HG02610 (cell line): ENCODE measurements around the gene ATP9B.

Experiments
- ATAC-seq: cut with Tn5 transposase; IDR thresholded peaks from one replicate; pipeline ENCODE4 v1.9.1; 2021; ENCODE audit warnings: mild to moderate bottlenecking, moderate library complexity; ENCODE audit not compliant: unreplicated experiment

The ATP9B gene

GRCh38 chr18:79377187-79377891 is 308.1 kb downstream of the ATP9B start:
- ATAC-seq: no peak

- peak; percentile 60 for ATAC-seq
These were observed 309.5 kb downstream of the ATP9B start for GRCh38 chr18:79378536-79379250.

- no peak for ATAC-seq
These were observed 310.2 kb downstream of the ATP9B start for GRCh38 chr18:79379251-79379905.

- ATAC-seq: no peak
These were observed 311.0 kb downstream of the ATP9B start for GRCh38 chr18:79379931-79380815.

DNA sequence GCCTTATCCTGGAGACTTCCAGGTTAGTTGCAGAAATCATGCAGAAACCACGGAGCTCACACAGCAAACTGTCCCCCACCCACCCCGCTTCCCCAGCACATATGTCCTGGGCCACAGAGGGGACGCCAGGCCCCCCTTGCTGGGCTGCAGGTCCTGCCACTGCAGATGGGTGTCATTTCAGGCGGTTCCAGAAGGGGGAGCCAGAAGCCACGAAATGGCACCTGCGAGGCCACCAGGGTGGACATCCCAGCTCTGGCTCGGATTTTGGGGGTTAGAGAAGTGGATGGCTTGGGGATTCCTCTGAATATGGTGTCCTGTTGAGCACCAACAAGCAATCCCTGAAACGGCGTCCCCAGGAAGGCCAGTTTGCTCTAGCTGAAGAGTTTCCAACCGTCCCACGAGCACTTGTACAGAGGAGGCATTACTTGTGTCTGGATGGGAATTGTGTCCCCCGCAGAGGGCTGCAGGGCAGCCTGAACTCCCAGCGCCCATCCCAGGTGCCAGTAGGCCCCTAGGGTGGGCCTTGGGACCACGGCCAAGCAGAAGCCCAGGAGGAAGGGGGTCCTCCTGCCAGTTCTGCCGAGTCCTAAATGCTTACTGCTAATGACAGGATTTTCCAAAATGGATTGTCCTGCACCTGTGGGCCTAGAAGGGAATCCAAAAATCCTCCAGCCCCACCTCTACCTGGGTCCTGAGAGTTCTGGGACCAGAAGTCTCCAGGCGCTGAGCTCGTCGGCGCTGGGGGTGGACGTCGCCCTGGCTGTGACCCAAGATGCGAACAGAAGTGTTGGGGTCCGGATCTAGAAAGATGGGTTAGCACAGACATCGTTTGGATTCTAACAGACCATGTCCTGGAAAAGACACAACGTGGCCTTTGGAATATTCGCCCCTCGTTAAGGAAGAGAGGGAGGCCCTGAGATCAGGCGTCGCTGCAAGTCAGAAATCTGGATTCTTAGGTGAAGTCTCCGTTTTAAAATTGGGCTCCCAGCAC is 311.9 kb downstream of the ATP9B start:
- no peak for ATAC-seq

GRCh38 chr18:79381811-79382311 is 312.7 kb downstream of the ATP9B start:
- ATAC-seq: no peak

GRCh38 chr18:79382681-79383387 is 313.6 kb downstream of the ATP9B start:
- ATAC-seq: no peak

- no peak for ATAC-seq
These were observed 314.3 kb downstream of the ATP9B start for GRCh38 chr18:79383388-79384056.

DNA sequence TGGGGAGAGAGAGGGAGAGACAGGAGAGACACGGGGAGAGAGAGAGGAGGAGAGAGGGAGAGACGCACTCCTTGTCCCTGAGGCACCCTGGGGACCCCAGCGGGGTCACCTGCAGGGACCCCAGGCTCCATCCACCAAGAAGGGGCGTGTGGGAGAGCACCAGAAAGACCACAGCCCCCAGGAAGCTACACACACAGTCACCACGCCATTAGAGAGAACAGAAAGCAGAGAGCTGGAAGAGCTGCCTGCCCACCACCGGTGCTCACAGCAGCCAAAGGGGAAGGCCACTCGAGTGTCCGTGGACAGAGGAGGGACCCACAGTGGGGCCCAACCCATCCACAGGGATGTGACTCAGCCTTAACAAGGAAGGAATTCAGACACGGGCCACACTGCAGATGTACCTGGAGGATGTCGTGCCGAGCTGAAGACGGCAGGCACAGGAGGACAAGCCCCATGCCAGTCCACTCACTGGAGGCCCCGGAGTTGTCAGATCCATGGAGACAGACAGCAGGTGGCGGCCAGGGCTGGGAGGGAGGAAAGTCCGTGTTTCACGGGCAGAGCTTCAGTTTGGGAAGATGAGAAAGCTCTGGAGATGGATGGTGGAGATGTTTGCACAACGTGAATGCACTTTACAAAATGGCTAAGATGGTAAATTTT is 315.1 kb downstream of the ATP9B start:
- ATAC-seq: no peak

- no peak for ATAC-seq
These were observed 315.6 kb downstream of the ATP9B start for GRCh38 chr18:79384834-79385233.

DNA sequence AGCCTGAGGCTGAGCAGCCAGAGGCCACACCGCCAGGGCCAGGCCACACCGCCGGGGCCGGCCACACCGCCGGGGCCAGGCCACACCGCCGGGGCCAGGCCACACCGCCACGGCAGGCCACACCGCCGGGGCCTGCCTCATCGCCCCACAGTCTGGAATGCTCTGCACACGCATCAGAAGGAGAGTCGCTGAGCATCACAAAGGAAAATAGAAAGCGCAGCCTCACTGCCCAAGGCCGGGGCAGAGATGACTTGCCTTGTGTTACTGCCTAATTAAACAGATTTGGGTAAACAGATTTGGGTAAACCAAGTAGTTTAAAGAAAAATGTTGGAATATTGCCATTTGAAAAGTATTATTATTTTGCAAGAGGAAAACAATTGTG is 316.1 kb downstream of the ATP9B start:
- no peak for ATAC-seq

DNA sequence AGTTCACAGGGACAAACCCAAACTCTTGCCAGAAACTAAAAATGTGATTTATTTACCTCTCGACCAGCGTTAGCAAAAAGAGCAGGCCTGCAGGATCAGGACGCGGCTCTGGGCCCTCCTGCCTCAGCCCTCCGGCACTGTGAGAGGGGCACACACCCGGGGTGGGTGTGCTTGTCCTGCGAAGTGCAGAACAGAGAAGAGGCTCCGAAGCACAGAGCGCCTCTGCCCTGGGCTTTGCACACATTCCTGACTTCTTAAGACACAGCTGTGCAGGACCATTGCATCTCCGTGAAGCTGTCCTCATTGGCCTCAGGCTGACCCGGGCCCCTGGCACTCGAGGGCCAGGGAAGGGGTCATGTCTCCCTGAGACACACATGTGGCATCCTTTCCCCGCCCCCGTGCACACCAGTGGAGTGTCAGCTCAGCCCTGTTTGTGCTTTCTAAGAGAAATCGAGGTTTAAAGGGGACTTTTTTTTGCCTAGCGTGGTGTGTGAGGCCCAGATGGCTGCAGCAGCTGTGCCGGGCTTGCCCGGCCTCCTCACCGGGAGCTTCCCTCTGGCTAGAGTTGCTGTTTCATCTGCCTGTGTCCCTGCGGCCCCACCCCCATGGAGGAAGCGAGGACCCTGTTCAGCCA is 316.6 kb downstream of the ATP9B start:
- no peak for ATAC-seq

DNA sequence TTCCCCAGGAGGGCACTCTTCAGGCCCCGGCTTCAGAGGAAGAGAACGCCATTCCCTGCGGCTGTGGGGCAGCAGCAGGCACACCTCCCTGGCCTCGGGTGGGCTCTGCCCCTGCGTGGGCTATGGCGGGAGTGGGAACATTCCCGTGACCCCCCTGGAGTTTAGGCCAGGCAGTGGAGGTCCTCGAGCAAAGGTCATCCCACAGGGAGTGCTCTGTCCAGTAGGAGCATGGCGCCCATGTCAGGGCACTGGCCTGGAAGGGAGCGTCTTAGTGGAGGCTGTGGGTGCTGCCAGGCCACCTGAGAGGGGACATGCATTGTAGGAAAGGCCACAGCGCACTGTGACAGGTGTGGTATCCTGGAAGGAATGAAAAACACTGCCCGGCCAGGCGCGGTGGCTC is 317.4 kb downstream of the ATP9B start:
- ATAC-seq: no peak

DNA sequence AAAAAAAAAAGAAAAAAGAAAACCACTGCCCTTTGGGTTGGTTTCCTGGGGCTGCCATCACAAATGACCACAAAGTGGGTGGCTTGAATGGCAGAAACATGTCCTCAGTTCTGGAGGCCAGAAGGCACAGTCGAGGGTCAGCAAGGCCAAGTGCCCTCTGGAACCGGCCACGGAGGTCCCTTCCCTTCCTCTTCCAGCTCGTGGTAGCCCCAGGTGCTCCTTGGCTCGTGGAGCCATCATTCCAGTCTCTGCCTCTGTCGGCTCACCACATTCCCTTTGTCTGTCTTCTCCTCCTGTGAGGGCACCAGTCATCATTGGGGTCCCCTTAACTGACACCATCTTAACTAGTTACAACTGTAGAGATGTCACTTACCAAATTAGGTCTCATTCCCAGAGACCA is 318.0 kb downstream of the ATP9B start:
- no peak for ATAC-seq

DNA sequence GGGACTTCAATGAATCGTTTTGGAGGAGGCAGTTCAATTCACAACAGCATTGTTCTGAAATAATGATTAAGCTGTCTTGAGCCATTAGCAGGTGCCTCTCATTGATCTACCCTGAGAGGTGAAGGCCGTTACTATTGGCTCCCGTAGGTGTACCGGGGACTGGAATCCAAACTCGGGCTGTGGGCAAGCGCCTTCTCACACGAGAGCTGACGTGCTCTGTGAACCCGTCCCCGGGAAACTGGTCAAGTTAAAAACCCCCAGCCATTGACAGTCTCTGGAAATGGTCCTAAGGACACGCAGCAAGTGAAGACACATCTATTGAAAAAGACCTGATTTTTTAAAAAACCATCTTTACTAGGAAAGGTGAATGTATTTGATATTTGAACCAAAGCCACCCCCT is 318.4 kb downstream of the ATP9B start:
- ATAC-seq: no peak

GRCh38 chr18:79388043-79388442 is 318.8 kb downstream of the ATP9B start:
- ATAC-seq: no peak

GRCh38 chr18:79389689-79390088 is 320.5 kb downstream of the ATP9B start:
- ATAC-seq: no peak

- no peak for ATAC-seq
These were observed 323.0 kb downstream of the ATP9B start for GRCh38 chr18:79392226-79392625.
